Measurements from ENCODE around the gene FAM78B.

DNA sequence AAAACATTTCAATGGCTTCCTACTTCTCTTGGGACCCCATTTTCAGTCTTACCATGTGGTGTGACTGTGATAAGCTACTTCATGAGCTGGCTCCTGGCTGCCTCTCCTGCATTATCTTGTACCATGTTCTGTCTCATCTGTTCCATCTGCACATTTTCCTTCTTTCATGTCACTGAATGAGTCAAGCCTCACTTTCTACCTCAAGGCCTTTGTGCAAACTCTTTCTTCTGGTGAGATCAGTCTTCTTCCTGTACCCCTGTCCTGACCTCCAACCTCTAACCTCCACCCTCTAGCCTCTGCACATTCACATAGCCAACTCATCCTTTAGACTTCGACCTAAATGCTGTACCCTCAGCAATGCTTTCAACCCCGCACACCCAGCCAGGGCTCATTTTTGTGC is 9.6 kb upstream of the FAM78B start:
- TF ChIP-seq, protein P1, sequence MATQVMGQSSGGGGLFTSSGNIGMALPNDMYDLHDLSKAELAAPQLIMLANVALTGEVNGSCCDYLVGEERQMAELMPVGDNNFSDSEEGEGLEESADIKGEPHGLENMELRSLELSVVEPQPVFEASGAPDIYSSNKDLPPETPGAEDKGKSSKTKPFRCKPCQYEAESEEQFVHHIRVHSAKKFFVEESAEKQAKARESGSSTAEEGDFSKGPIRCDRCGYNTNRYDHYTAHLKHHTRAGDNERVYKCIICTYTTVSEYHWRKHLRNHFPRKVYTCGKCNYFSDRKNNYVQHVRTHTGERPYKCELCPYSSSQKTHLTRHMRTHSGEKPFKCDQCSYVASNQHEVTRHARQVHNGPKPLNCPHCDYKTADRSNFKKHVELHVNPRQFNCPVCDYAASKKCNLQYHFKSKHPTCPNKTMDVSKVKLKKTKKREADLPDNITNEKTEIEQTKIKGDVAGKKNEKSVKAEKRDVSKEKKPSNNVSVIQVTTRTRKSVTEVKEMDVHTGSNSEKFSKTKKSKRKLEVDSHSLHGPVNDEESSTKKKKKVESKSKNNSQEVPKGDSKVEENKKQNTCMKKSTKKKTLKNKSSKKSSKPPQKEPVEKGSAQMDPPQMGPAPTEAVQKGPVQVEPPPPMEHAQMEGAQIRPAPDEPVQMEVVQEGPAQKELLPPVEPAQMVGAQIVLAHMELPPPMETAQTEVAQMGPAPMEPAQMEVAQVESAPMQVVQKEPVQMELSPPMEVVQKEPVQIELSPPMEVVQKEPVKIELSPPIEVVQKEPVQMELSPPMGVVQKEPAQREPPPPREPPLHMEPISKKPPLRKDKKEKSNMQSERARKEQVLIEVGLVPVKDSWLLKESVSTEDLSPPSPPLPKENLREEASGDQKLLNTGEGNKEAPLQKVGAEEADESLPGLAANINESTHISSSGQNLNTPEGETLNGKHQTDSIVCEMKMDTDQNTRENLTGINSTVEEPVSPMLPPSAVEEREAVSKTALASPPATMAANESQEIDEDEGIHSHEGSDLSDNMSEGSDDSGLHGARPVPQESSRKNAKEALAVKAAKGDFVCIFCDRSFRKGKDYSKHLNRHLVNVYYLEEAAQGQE (IDR thresholded peaks at IDR 0.05; ENCODE audit: low read depth): no peak
- TF ChIP-seq NFIC (IDR thresholded peaks at IDR 0.05) (no peak), EP300 (IDR thresholded peaks at IDR 0.05; ENCODE audit: borderline replicate concordance) (no peak), CEBPB (IDR thresholded peaks at IDR 0.05) (no peak), RAD21 (IDR thresholded peaks at IDR 0.05; ENCODE audit: low read depth) (no peak), TCF12 (IDR thresholded peaks at IDR 0.05; ENCODE audit: low read depth) (no peak), FOXM1 (IDR thresholded peaks at IDR 0.05; ENCODE audit: borderline replicate concordance, low read depth) (no peak), TAF1 (IDR thresholded peaks at IDR 0.05; ENCODE audit: low read depth) (no peak), EGR1 (IDR thresholded peaks at IDR 0.05) (no peak), TEAD4 (IDR thresholded peaks at IDR 0.05) (no peak), YY1 (IDR thresholded peaks at IDR 0.05; ENCODE audit: low read depth) (no peak), ZBTB7A (IDR thresholded peaks at IDR 0.05; ENCODE audit: low read depth) (no peak)
- TF ChIP-seq, protein P2, sequence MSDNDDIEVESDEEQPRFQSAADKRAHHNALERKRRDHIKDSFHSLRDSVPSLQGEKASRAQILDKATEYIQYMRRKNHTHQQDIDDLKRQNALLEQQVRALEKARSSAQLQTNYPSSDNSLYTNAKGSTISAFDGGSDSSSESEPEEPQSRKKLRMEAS (IDR thresholded peaks at IDR 0.05): no peak
- TF ChIP-seq, protein P3, sequence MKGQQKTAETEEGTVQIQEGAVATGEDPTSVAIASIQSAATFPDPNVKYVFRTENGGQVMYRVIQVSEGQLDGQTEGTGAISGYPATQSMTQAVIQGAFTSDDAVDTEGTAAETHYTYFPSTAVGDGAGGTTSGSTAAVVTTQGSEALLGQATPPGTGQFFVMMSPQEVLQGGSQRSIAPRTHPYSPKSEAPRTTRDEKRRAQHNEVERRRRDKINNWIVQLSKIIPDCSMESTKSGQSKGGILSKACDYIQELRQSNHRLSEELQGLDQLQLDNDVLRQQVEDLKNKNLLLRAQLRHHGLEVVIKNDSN (IDR thresholded peaks at IDR 0.05): no peak

All from Ishikawa (cell line).